NCI-H524 (cell line): Measurements from ENCODE around the gene OTOF.

Experiments
- DNase-seq, 2 experiments: peaks; one replicate each; lab custom pipeline; 2025; lab: John Stamatoyannopoulos, UW

The OTOF gene

GRCh38 chr2:26464390-26465265, 13.3 kb downstream of the OTOF start:
- DNase-seq, result no peak

GRCh38 chr2:26463244-26464192, 14.4 kb downstream of the OTOF start:
- DNase-seq, result no peak

- peak in 1 of 2 experiments; percentile 54 for DNase-seq
These were observed 15.2 kb downstream of the OTOF start for GRCh38 chr2:26462511-26463243.

GRCh38 chr2:26462100-26462499, 15.8 kb downstream of the OTOF start:
- no peak for DNase-seq

GRCh38 chr2:26461601-26462023, 16.3 kb downstream of the OTOF start:
- DNase-seq, result no peak

GRCh38 chr2:26460613-26461031, 17.3 kb downstream of the OTOF start:
- DNase-seq, result no peak

GRCh38 chr2:26459991-26460612, 17.8 kb downstream of the OTOF start:
- DNase-seq, result no peak

GRCh38 chr2:26458365-26459042, 19.4 kb downstream of the OTOF start:
- no peak for DNase-seq

GRCh38 chr2:26457695-26458364, 20.1 kb downstream of the OTOF start:
- no peak for DNase-seq

GRCh38 chr2:26457251-26457666, 20.7 kb downstream of the OTOF start:
- no peak for DNase-seq

GRCh38 chr2:26456440-26457250, 21.3 kb downstream of the OTOF start:
- DNase-seq, result no peak

GRCh38 chr2:26455670-26456439, 22.1 kb downstream of the OTOF start:
- no peak for DNase-seq

- DNase-seq, result no peak
These were observed 22.8 kb downstream of the OTOF start for GRCh38 chr2:26455037-26455669.

GRCh38 chr2:26454561-26455001, 23.3 kb downstream of the OTOF start:
- DNase-seq, result no peak

GRCh38 chr2:26453421-26454329, 24.2 kb downstream of the OTOF start:
- no peak for DNase-seq

- no peak for DNase-seq
These were observed 26.2 kb downstream of the OTOF start for GRCh38 chr2:26451700-26452099.

- no peak for DNase-seq
These were observed 27.8 kb downstream of the OTOF start for GRCh38 chr2:26450031-26450635.
